Activated CD8-positive, alpha-beta memory T cell treated with anti-CD3 and anti-CD28 coated beads for 36 hours (primary cell): ENCODE measurements around the gene SLC1A2. TPM values are rescaled to one million over a fixed set of nuclear protein-coding genes. Genes with fewer than 3 reads are reported as not detected.

Experiments
- CTCF ChIA-PET: fragments of 350-600 bp; sonication (Branson Sonifier 250); formaldehyde crosslinking; loops from one replicate; lab custom pipeline; 2021; ENCODE audit warnings: antibody characterized with exemption; lab: Charles Lee
- POLR2A ChIA-PET: fragments of 350-600 bp; sonication (Branson Sonifier 250); formaldehyde crosslinking; loops from one replicate; lab custom pipeline; 2021; ENCODE audit warnings: antibody characterized with exemption; lab: Charles Lee
- total RNA-seq, 2 experiments: library from RNA; stranded (reverse); gene quantifications; one replicate each; pipeline ENCODE4 v1.2.3, GENCODE V29; 2021

Gene SLC1A2
- not detected for total RNA-seq

DNA sequence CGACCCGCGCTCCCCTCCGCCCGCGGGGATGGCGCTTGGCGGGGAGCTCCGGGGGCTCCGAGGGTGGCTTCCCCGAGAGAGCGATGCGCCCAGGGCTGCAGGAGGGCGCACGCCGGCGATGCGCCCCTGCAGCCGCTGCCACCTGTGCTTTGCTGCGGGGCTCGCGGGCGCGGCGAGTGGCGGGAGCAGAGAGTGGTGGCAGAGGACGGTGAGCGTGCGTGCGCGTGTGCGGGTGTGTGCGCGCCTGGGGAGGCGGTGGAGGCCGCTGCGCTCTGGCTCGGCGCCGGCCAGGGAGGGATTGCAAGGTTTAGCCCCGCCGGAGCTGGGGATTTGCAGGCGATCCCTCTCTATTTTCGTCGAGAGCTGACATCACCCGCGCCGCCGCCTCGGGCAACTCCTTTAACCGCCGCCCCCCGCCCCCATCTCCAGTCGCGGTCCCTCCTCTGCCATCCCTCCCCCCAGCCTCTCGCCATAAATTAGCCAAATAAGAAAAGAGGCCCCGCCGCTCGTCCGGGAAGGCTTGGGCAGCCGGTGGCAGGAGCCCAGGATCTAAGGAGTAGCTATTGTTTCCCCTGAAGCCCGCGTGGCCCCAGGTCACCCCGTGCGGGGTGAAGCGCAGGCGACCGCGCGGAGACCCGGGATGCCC lies at the start of gene SLC1A2:
Gene SLC1A2, minus strand, starts transcription at position 375 of the 646 bp plus-strand sequence. CDS start 592 bp downstream, outside the sequence.
- ChIA-PET CTCF (no interaction called here), POLR2A (interaction anchor here (0.7 kb wide), 1 partner anchor 10 kb away, joined by 4 read pairs; no protein-coding TSS in a partner anchor)

DNA sequence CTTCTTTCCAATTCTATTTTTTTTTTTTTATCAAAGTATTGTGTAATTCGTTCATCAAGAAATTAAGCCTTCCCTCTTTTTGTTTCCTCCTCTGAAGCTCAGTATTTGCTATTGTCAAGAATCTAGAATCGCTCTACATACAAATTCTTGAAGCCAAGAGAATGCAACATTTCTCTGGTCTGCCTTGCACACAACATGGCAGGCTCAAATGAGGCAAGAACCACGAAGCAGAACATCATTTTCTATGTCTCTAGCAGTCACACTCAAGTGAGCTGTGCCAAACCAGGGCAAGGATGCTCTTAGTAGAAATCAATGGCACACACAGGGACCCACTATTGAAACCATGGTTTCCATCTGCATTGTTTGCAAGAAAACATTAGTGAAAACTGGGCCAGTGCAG lies 46.7 kb upstream of the SLC1A2 start:
- CTCF ChIA-PET = interaction anchor here (0.7 kb wide), 1 partner anchor 756 kb away, joined by 6 read pairs; no protein-coding TSS in a partner anchor
- POLR2A ChIA-PET = no interaction called here

DNA sequence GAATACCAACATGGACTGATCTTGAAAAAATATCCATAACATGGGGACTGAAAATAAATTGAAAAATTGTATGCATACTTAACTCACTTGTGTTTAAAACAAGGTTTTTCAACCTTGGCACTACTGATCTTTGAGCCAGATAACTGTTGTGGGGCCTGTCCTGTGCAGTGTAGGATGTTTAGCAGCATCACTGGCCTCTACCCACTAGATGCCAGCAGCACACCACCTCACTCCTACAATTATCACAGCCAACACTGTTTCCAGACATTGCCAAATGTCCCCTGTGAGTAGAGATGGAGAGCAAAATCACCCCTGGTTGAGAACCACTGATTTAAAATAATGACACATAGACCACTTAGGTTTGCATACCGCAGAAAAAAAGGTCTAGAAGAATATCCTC lies 45.0 kb upstream of the SLC1A2 start:
- POLR2A ChIA-PET = no interaction called here
- CTCF ChIA-PET = no interaction called here

DNA sequence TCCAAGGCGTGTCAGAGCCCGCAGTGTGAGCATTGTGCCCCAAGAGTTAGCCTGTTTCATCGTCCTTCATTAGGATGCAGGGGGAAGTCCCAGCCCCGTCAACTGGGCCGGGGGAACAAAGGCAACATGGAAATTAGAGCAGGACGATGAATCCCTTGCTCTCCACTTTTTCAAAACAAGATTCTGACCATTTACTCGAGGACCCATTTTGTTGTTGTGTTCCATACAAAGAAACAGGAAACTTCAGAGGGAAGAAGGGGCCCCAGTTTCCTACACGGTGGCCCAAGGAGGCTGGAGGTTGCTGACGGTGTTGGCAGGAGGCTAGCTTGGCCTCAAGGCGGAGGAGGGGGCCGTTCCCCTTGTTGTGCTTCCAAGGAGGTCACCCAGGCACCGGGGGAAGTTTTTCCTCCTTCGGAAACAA lies 44.0 kb upstream of the SLC1A2 start:
- ChIA-PET POLR2A (no interaction called here), CTCF (no interaction called here)

DNA sequence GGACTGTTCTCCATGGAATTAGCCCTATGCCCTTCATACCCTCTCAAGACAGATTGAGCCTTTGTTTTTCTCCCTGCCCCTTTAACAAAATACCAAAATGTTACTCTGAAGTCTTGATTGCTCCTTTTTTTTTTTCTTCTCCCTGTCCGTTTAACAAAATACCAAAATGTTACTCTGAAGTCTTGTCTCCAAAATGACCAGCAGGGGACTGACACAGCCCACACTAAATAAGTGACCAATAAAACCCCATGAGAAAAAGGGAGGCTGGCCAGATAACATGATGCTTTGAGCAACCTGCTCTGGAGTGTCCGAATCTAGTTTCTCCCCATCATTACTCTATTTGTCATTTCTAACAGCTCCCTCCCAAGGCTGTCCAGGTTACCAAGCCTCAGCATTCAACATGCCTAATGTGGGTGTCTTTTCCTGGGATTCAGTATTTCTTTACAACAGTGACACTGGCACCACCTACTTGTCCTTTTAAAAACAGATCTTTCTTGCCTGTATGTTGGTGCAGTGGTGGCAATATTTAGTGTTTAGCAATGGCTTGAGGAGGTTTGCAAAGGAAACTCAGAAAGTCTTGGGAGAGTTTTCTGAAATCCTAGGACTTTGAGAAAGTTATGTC lies 42.7 kb upstream of the SLC1A2 start:
- ChIA-PET POLR2A (no interaction called here), CTCF (no interaction called here)

DNA sequence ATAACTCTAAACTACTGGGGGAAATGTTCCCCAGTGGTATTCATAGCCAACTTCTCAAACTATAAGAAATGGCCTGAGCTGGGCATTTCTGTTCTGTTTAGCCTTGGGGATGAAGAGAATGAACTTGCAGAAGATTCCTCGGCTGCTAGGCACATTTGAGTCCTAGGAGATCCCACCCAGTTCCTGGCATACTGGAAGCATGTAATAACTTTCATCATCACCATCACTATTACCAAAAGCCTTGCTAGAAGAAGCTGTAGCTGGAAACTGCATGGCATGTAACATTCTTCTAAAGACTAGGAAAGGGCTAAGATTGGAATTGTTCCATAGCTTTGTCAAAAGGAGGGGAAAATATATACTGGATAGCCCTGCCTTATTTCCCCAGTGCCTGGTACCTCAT lies 40.1 kb upstream of the SLC1A2 start:
- ChIA-PET CTCF (no interaction called here), POLR2A (interaction anchor here (0.5 kb wide), 1 partner anchor 43 kb away, joined by 3 read pairs; no protein-coding TSS in a partner anchor)

DNA sequence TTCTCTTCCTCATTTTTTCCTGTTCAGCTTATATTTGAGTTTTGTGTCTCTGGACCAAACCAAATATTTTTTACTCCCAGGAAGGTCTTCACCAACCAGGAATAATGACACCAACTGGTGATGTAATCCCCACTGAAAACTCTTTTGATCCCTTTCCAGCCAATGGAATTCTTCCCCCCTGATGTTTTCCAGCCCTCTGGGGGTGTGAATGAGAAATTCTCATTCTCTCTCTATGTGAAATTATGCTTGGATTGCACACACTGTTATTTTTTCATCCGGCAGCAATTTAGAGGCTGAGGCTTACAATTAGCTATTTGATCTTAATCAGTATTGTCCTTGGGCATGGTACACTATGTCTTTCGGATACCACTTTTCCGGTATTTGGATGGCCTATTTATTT lies 39.5 kb upstream of the SLC1A2 start:
- POLR2A ChIA-PET = no interaction called here
- CTCF ChIA-PET = no interaction called here

DNA sequence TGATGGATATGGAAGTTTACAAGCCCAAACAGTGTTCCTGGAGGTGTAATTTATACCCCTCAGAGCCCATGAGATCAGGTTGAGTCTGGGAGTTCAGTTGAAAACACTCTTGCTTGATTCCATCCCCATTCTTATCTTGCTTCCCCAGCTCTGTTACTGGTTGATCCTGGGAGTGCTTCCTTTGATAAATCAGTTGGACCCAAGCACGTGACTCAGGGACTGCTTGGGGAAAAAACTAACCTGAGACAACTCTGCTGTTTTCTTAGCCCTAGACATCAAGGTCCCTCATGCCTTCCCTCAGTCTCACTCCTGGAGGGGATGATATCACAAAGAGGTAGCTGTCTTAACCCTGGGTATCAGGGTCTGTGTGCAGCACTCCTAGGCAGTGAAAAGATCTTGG lies 35.0 kb upstream of the SLC1A2 start:
- ChIA-PET CTCF (no interaction called here), POLR2A (no interaction called here)

DNA sequence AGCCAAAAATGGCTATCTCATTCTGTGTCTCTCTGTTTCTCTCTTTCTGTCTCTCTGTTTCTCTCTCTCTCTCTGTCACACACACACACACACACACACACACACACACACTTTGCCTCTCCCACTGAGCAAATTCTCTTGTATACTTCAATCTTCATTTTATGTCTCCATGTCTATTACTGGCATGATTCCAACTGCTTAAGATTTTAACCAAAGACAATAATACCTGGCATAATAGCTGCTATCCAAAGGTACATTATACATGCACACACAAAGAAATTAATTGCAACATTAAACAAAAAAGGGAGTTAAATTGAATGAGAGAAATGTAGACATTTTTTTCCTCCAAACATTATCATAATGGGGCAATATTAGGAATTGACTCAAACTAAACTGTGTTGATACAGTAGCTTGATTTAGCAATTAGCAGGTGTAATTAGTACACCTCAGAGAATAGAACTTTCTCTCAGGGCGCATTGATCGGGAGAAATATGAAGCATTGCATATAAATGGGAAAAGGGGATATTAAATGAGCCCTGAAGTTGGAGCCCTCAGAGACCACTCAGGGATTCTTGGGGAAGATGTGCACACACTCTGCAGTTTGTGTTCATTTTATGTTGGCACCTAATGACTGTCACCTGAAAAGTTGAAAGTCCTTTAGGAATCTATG lies 17.4 kb upstream of the SLC1A2 start:
- CTCF ChIA-PET = no interaction called here
- POLR2A ChIA-PET = no interaction called here

DNA sequence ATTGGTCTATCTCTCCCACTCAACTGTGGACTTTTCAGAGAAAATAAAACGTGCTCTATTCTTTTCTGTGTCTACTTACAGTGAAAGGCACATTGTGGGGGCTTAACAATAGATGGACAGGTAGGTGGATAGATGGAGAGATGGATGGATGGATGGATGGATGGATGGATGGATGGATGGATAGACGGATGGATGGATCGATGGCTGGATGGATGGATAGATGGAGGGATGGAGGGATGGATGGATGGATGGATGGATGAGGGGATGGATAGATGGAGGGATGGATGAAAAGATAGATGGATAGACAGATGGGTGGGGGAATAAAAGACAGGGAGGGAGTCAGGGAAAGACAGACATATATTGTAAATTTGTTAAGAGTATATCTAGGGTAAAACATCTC lies 14.2 kb upstream of the SLC1A2 start:
- ChIA-PET CTCF (no interaction called here), POLR2A (no interaction called here)

DNA sequence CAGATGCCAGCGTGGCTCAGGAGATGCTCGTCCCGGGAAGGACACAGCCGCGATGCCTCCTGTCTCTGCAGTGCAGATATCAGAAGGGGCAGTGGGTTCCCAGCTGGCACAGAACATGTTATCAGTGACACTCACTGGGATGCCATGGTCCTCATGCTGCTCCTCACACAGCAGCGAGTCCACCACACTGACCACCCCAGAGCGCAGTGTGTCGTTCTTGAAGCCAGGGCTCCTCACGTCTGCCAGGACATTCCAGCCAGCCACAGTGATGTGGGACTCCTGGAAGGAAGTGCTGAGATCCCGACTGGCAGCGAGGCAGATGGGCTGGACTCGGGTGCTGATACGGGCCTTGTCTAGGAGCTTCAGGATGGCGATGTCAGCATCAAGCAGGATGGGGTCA lies 13.1 kb upstream of the SLC1A2 start:
- POLR2A ChIA-PET = no interaction called here
- CTCF ChIA-PET = no interaction called here

DNA sequence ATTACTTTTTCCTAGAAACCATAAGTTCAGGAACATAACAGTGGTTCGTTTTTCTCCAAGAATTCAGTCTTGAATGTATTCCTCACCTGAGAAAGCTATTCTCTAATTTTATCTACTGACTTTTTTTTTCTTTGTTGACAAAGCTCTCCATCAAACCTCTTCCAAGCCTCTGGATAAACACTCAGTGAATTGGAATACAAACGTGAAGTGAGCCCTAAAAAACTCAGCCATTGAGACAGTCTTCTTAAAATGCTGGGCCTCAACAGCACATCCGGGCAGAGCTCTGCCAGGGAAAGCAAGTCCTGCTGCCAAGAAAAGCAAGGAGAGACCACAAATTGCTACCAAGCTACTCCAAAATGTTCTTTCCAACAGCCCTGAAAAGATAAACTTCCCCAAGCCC lies 7.7 kb upstream of the SLC1A2 start:
- POLR2A ChIA-PET = no interaction called here
- CTCF ChIA-PET = no interaction called here

DNA sequence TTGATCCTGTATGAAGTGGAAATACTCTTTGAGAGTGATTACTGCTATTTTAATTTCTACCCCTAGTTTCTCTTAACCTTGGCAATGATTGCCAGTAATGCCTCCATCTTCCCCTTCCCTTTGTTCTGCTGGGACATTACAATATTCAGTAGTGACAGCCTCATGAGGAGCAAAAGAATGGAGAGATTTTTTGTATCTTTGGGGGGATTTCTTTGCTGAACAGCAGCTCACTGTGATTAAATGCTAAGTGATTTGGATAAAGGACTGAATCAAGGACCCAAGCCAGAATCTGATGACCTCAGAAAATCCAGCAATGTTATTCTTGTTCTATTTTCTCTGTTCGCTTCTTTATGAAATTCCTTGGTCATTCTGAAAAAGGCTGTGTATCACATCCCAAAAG lies 7.0 kb upstream of the SLC1A2 start:
- POLR2A ChIA-PET = no interaction called here
- CTCF ChIA-PET = no interaction called here

DNA sequence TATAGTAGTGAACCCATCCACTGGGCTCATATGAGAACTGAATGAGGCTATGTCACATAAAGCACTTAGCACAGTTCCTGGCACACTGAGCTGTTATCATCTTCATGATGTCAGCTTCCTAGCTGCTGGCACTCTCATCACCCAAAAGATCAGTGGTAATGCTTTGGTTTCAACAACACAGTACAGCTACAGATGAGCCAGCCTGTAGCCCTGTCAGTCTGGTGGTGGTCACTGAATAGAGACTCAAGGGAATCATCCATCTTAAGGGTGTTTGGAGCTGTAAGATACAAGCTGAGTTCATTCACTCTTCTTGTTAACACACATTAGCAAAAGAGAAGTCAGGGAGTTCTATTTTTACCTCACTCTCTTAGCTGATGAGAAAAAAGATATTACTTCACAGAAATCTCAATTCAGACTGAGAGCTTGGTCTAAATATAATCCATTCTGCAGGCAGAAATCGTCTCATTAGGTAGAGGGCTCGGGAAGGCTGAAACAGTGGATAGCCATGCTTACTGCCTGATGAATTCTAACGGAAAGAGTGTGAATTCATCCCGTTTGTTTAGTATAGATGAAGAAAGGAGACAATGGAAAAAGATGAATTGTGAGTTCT lies 6.3 kb upstream of the SLC1A2 start:
- POLR2A ChIA-PET = no interaction called here

DNA sequence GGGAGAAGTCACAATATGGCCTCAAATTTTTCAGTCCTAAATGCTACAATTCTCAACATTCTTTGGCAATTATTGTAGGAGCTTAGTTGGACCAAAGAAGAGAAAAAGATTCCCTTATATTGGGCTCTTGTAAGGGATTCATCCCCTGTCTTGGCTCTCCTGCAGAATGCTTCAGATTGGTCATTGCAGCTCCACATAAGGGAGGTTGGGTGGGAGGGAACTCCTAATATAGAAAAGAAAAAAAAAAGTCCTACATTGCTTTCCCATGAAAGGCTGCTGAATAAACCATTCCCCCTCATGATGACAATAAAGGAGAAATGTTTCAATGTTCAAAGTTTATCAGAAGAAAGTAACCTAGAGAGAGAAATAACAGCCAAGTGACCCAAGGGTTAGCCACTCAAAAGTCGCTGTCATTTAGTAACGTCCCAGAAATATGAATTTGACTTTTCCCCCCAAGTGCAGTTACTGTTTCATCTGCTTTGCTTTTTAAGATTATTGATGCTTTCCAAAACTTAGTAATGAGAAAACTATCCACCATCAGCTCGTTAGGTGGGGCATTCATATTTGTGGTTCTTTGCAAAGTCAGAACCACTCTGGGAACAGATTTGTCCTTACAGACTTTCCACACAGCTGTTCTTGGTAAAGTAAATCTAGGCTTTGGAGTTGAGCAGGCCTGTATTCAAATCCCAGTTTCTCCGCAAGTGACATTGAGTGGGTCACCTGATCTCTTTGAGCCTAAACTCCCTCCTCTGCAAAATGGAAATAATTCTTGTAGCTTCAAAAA lies 5.0 kb upstream of the SLC1A2 start:
- CTCF ChIA-PET = no interaction called here
- POLR2A ChIA-PET = no interaction called here

More for the DNA sequence above, 6.3 kb upstream of the SLC1A2 start:
- CTCF ChIA-PET = no interaction called here

DNA sequence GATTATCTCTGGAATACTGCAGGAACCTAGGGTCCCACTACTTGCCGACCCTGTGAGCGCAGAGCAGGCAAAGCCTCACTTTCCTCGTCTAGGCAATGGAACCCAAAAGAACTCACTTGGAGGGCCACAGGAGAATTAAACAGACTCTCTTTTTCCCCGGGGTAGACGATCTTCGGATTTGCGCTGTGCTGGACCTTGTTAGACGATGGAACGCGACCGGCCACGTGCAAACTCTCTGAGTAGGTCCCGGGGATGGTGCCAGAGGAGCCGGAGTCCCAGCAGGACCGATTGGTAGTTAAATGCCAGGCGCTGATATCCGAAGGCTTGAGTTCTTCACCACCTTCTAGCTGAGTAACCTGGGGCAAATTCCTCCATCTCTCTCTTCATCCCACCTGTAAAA lies 1.0 kb upstream of the SLC1A2 start:
- CTCF ChIA-PET = no interaction called here
- POLR2A ChIA-PET = no interaction called here

DNA sequence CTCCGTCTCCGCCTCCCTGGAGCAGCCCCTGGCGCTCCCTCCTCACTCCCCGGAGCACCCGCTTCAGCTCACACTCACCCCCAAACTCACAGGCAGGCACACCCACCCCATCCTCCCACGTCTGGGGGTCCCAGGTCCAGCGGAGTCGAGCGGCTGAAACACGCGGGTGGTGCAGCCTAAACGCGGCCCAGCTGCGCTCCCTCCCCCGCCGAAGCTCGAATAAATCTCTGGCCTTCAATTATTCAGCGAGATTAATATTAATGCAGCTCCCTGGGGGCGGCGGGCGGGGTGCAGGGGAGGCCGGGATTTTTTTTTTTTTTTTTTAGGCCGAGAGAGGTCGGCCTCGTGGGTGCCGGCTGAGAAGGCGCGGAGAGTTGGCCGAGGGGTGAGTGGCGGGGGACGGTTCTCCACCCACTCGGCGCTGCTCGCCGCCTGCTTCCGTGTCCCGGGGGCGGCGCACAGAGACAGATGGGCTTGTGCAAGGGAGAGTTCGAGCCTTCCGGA lies 524 bp upstream of the SLC1A2 start:
- POLR2A ChIA-PET = interaction anchor here (0.7 kb wide), 1 partner anchor 10 kb away, joined by 4 read pairs; no protein-coding TSS in a partner anchor
- CTCF ChIA-PET = no interaction called here

DNA sequence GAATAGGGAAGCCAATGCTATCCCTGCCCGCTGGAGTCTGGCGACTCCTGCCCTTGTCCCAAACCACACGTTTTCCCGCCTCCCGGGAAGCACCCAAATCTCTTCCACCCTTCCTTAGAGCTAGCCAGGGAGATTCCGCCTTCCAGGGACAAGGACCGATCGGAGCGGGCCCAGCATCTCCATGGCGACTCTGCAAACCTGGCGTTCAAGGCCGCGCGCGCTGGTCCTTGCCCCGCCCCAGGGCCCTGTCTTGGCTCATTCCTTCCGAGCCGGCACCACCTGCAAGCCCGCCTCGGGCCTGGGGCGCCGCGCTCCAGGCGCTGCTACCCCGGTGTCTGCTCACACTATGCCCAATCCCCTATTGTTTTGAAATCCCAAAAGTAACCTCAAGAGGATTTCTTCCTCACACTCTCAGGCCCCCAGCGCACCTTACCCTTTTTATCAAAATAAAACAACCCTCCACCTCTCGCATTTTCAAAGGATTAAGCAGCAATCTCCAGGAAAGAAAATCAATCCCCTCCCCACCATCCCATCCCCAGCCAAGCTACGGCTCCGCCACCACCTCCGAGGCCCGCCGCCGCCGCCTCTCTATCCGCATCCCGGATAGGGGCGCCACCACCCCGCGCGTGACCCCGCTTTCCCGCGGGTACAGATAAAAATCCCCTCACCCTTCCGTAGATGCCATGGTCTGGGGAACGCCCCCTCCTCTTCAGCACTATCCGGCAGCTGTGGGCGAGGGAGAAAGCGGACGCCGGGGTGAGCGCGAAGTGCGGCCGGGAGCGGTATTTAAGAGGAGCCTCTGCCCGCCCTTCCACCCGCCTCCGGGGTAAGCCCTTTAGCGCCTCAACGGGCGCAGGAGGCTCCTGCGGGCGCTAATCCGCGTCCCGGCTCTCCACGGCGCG lies 825 bp downstream of the SLC1A2 start:
- ChIA-PET CTCF (no interaction called here), POLR2A (no interaction called here)
